Gastrocnemius medialis (tissue), 4 donors: ENCODE results near the gene DMD. TPM values are rescaled to one million over a fixed set of nuclear protein-coding genes. Genes with fewer than 3 reads are reported as not detected.

Experiments used
- ATAC-seq, 2 donors: fragments of 150-250 bp; one replicate each; pipeline ENCODE4 v1.9.1; 2016
- DNase-seq, 2 donors: peaks; one replicate each; pipeline ENCODE4 v3.0.0-alpha.2; 2019
- H3K27ac ChIP-seq, 4 donors: fragments of 200-600 bp; sonication (generic); 1 replicate in 1 of 4; 2 replicates in 3 of 4; pipeline ENCODE4 v1.5.1; 2016 to 2018; ENCODE audit warnings: mild to moderate bottlenecking in 2 of 4, moderate library complexity in 1 of 4
- H3K27me3 ChIP-seq, 3 donors: fragments of 200-600 bp; sonication (generic) in 2 of 3; 1 replicate in 1 of 3; 2 replicates in 2 of 3; pipeline versions ENCODE4 v1.5.1 to v1.6.0; 2016 to 2019; ENCODE audit warnings: mild to moderate bottlenecking in 1 of 3, moderate library complexity in 1 of 3
- H3K36me3 ChIP-seq, 2 donors: fragments of 200-600 bp; sonication (generic) in 1 of 2; one replicate each; pipeline ENCODE4 v1.5.1; 2017 to 2018
- H3K4me1 ChIP-seq, 2 donors: fragments of 200-600 bp; sonication (generic) in 1 of 2; one replicate each; pipeline ENCODE4 v1.5.1; 2016 to 2017; ENCODE audit warnings: mild to moderate bottlenecking in 2 of 2
- H3K4me3 ChIP-seq, 4 donors: fragments of 200-600 bp; sonication (generic) in 3 of 4; 1 replicate in 1 of 4; 2 replicates in 3 of 4; pipeline ENCODE4 v1.5.1; 2016 to 2019; ENCODE audit warnings: mild to moderate bottlenecking in 2 of 4
- H3K9me3 ChIP-seq, 3 donors: fragments of 200-600 bp; sonication (generic) in 2 of 3; 1 replicate in 1 of 3; 2 replicates in 2 of 3; pipeline ENCODE4 v1.5.1; 2016 to 2019
- POLR2A ChIP-seq, 2 donors: fragments of 450-650 bp; IDR thresholded peaks; one replicate each; pipeline ENCODE4 v1.6.1; 2017; ENCODE audit warnings: antibody characterized with exemption in 2 of 2, mild to moderate bottlenecking in 2 of 2, moderate library complexity in 2 of 2
- in situ Hi-C, 4 donors: fragments of 200-750 bp; cut with MboI; loops; one replicate each; pipeline versions ENCODE4 v1.15.0 to v1.8.0; 2017; ENCODE audit warnings: low sequenced_read_pairs in 4 of 4
- intact Hi-C: fragments of 100-400 bp; cut with DNase I; formaldehyde crosslinking; loops from one replicate; pipeline ENCODE4 v1.15.1; 2023; ENCODE audit warnings: low total_unique reads
- total RNA-seq, 4 donors: library from RNA; depleted of rRNA; stranded (reverse); fragments of >200 nt; gene quantifications; one replicate each; pipeline versions ENCODE4 v1.1.0 to v1.2.3, GENCODE V29; 2016
- TF ChIP-seq, protein P1 (sequence below), 5 experiments: fragments of 450-650 bp in 3 of 5; fragments of 200-600 bp in 2 of 5; sonication (generic) in 2 of 5; IDR thresholded peaks in 4 of 5; conservative IDR thresholded peaks in 1 of 5; 1 replicate in 4 of 5; 2 replicates in 1 of 5; pipeline ENCODE4 v1.5.1; 2016 to 2019; ENCODE audit warnings: antibody characterized with exemption in 5 of 5, mild to moderate bottlenecking in 3 of 5, moderate library complexity in 3 of 5

Gene DMD
- total RNA-seq, 4 donors from 2014 or later: 53.5 to 201 (median 98.9) TPM

DNA sequence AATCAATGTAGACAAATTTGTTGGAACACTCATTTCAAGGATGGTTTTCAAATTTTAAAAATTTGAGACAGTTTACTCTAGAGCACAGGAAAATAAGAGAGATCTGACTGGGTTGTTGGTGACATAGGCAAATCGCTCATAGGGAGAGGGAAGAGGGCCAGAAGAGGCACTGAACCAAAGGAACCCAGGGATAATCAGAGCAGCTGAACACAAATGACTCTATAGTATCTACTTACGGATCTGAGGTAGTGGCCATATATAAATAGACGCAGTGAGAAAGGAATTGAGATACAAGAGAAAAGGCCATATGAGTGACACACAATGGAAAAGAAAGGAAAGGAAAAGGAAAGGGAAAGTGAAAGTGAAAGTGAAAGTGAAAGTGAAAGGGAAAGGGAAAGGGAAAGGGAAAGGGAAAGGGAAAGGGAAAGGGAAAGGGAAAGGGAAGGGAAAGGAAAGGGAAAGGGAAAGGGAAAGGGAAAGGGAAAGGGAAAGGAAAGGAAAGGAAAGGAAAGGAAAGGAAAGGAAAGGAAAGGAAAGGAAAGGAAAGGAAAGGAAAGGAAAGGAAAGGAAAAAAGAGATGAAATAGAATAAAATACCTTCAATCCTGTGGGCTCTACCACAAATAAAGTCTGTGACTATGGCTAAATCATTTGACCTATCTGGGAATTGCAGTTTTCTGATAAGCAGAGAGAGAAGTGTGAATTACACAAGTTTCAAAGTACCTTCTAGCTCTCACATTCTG, 759.2 kb downstream of the DMD start:
- intact Hi-C loops: no loop called here
- no peak for DNase-seq
- H3K27ac ChIP-seq: no peak overlapping the region
- H3K4me1 ChIP-seq: no peaks in the 10 kb centered on the region
- ATAC-seq: no peak
- in situ Hi-C loops: no loop called here
- H3K4me3 ChIP-seq: no peak overlapping the region
- H3K27me3 ChIP-seq: no peaks in the 10 kb centered on the region
- no peak for TF ChIP-seq POLR2A (IDR thresholded peaks at IDR 0.05)
- TF ChIP-seq, protein P1, sequence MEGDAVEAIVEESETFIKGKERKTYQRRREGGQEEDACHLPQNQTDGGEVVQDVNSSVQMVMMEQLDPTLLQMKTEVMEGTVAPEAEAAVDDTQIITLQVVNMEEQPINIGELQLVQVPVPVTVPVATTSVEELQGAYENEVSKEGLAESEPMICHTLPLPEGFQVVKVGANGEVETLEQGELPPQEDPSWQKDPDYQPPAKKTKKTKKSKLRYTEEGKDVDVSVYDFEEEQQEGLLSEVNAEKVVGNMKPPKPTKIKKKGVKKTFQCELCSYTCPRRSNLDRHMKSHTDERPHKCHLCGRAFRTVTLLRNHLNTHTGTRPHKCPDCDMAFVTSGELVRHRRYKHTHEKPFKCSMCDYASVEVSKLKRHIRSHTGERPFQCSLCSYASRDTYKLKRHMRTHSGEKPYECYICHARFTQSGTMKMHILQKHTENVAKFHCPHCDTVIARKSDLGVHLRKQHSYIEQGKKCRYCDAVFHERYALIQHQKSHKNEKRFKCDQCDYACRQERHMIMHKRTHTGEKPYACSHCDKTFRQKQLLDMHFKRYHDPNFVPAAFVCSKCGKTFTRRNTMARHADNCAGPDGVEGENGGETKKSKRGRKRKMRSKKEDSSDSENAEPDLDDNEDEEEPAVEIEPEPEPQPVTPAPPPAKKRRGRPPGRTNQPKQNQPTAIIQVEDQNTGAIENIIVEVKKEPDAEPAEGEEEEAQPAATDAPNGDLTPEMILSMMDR (IDR thresholded peaks at IDR 0.05 in 4 of 5, conservative IDR thresholded peaks at IDR 0.05 in 1 of 5): no peak
- no peaks in the 10 kb centered on the region for H3K36me3 ChIP-seq
- no peaks in the 10 kb centered on the region for H3K9me3 ChIP-seq

DNA sequence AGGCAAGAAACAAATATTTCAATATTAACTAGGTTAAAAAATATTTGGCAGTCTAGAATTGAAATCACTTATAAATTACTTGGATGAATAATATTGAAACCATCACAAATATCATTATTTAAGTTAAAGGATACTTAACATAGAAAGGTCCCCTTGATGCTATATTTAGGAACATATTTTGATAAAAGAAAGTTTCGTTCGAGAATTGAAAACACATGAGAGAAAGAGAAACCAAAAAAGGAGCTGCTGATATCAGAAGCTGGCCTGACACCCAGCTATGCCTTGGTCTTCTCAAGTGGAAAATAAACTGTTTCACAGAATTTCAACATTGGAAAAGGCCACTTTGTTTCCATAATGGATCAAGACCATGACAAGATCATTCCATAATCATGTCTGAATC, 762.4 kb downstream of the DMD start:
- H3K4me3 ChIP-seq: no peak overlapping the region
- DNase-seq: no peak
- no peaks in the 10 kb centered on the region for H3K27me3 ChIP-seq
- no peaks in the 10 kb centered on the region for H3K36me3 ChIP-seq
- intact Hi-C loops: no loop called here
- in situ Hi-C loops: no loop called here
- no peak for TF ChIP-seq POLR2A (IDR thresholded peaks at IDR 0.05)
- TF ChIP-seq, protein P1 (IDR thresholded peaks at IDR 0.05 in 4 of 5, conservative IDR thresholded peaks at IDR 0.05 in 1 of 5): no peak
- no peak for ATAC-seq
- H3K9me3 ChIP-seq: no peaks in the 10 kb centered on the region
- no peaks in the 10 kb centered on the region for H3K4me1 ChIP-seq
- H3K27ac ChIP-seq: peak overlapping the region in 1 of 4 donors; percentile 41

DNA sequence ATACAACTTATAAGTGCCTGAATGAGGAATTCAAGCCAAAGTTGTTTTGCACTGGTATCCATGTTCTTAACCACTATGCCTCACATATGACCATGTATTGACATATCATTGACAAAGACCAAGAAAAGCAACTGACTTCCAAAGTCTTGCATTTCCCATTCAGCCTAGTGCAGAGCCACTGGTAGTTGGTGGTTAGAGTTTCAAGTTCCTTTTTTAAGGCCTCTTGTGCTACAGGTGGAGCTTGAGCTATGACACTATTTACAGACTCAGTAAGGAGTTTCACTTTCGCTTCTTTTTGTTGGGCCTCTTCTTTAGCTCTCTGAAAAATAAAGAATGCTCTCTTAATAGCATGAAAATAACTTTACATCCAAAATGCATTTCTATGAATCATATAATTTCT, 763.0 kb downstream of the DMD start:
- Histone ChIP-seq H3K27ac (peak overlapping the region in 1 of 4 donors; percentile 41), H3K27me3 (no peaks in the 10 kb centered on the region), H3K36me3 (no peaks in the 10 kb centered on the region), H3K4me1 (no peaks in the 10 kb centered on the region), H3K4me3 (no peak overlapping the region), H3K9me3 (no peaks in the 10 kb centered on the region)
- intact Hi-C loops: no loop called here
- ATAC-seq (peak in 1 of 2 donors; percentile 84), DNase-seq (no peak)
- TF ChIP-seq POLR2A (IDR thresholded peaks at IDR 0.05): no peak
- TF ChIP-seq, protein P1 (IDR thresholded peaks at IDR 0.05 in 4 of 5, conservative IDR thresholded peaks at IDR 0.05 in 1 of 5): no peak
- in situ Hi-C loops: no loop called here

DNA sequence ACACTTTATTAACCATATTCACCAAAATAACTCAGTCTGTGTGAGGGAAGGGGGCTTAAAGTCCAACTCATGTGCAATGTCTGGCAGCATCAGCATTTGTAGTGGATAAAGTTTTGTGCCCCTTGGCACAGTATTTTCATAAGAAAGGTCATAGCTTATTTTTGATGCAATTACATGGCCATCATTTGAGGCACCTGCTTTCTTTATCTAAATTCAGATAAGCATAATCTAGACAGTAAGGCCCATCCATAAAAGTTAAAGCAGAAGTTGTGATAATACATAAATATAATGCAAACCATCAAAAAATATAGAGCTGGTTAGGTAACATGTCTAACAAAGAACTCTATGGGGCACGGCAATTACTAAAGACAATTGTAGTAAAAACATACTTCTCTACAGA, 763.7 kb downstream of the DMD start:
- no peak for TF ChIP-seq POLR2A (IDR thresholded peaks at IDR 0.05)
- TF ChIP-seq, protein P1 (IDR thresholded peaks at IDR 0.05 in 4 of 5, conservative IDR thresholded peaks at IDR 0.05 in 1 of 5): no peak
- H3K9me3 ChIP-seq: no peaks in the 10 kb centered on the region
- no peaks in the 10 kb centered on the region for H3K36me3 ChIP-seq
- no peak overlapping the region for H3K4me3 ChIP-seq
- H3K27me3 ChIP-seq: no peaks in the 10 kb centered on the region
- intact Hi-C loops (no loop called here), in situ Hi-C loops (no loop called here)
- no peak for DNase-seq
- no peaks in the 10 kb centered on the region for H3K4me1 ChIP-seq
- no peak for ATAC-seq
- H3K27ac ChIP-seq: no peak overlapping the region

DNA sequence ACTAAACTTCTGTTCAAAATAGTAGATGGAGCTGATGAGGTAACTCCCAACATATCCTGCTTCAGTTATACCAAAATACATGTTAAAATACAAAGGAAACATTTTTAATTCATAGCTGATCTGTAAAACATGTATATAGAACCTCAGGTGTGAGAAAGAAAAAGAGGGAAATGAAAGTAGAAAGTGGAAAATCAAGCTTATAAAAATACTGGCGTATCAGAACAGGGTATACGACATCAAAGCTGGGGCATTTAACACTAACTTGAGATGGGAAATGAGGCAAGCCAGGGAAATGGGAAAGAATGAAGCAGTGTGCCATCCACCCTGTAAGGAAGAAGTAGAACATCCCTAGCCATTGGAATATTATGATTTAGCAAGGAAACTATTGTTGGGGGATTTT, 767.5 kb downstream of the DMD start:
- DNase-seq (no peak), ATAC-seq (no peak)
- H3K27me3 ChIP-seq: no peaks in the 10 kb centered on the region
- H3K4me3 ChIP-seq: no peak overlapping the region
- H3K4me1 ChIP-seq: no peaks in the 10 kb centered on the region
- no peaks in the 10 kb centered on the region for H3K9me3 ChIP-seq
- intact Hi-C loops (no loop called here), in situ Hi-C loops (no loop called here)
- TF ChIP-seq, protein P1 (IDR thresholded peaks at IDR 0.05 in 4 of 5, conservative IDR thresholded peaks at IDR 0.05 in 1 of 5): no peak
- no peak for TF ChIP-seq POLR2A (IDR thresholded peaks at IDR 0.05)
- H3K36me3 ChIP-seq: no peaks in the 10 kb centered on the region
- no peak overlapping the region for H3K27ac ChIP-seq
